ENCODE measurements around the gene DEFB115. TPM values are rescaled to one million over a fixed set of nuclear protein-coding genes. Genes with fewer than 3 reads are reported as not detected.
"Not testable (repeated sequence)": the region's sequence is repeated elsewhere in the genome, so short reads cannot be mapped to it uniquely, and the experiment has no call there.

DEFB115 gene
- total RNA-seq: not detected
- long read RNA-seq: 0 reads

GRCh38 chr20:31257364-31257763, at the start of gene DEFB115:
Gene DEFB115 (plus strand): TSS chr20:31257664. CDS start chr20:31257664, 0 bp downstream.
- intact Hi-C loops (cut with DNase I): no loop called here
- ATAC-seq (peak; percentile 10), DNase-seq (ENCODE audit: missing footprints) (no peak)

GRCh38 chr20:31236953-31237352, 20.5 kb upstream of the DEFB115 start:
- intact Hi-C loops (cut with DNase I): no loop called here
- DNase-seq (ENCODE audit: missing footprints): no peak
- no peak for ATAC-seq

- ATAC-seq (no peak), DNase-seq (ENCODE audit: missing footprints) (no peak)
- intact Hi-C loops (cut with DNase I): no loop called here
Measured at GRCh38 chr20:31237763-31238162, 19.7 kb upstream of the DEFB115 start.

GRCh38 chr20:31239139-31239538, 18.3 kb upstream of the DEFB115 start:
- DNase-seq (ENCODE audit: missing footprints): no peak
- ATAC-seq: no peak
- intact Hi-C loops (cut with DNase I): no loop called here

GRCh38 chr20:31256959-31257358, 505 bp upstream of the DEFB115 start:
- DNase-seq (ENCODE audit: missing footprints) (no peak), ATAC-seq (peak; percentile 31)
- intact Hi-C loops (cut with DNase I): no loop called here

GRCh38 chr20:31260326-31260932, 3.0 kb downstream of the DEFB115 start:
- DNase-seq (ENCODE audit: missing footprints) (no peak), ATAC-seq (no peak)
- intact Hi-C loops (cut with DNase I): no loop called here

GRCh38 chr20:31274441-31274840, 17.0 kb downstream of the DEFB115 start:
- ATAC-seq (no peak), DNase-seq (ENCODE audit: missing footprints) (peak; percentile 67)
- intact Hi-C loops (cut with DNase I): no loop called here

- DNase-seq (ENCODE audit: missing footprints) (no peak), ATAC-seq (no peak)
- intact Hi-C loops (cut with DNase I): no loop called here
Measured at GRCh38 chr20:31278178-31278577, 20.7 kb downstream of the DEFB115 start.

- intact Hi-C loops (cut with DNase I); ATAC-seq: not testable (repeated sequence)
Measured at GRCh38 chr20:31284964-31285363, 27.5 kb downstream of the DEFB115 start.

GRCh38 chr20:31308535-31309162, 51.2 kb downstream of the DEFB115 start, which contains the start of gene DEFB116:
Gene DEFB116 (minus strand): TSS chr20:31308585. CDS start chr20:31308585, 0 bp downstream.
- no peak for DNase-seq (ENCODE audit: missing footprints)

More at GRCh38 chr20:31284964-31285363, 27.5 kb downstream of the DEFB115 start:
- not testable (repeated sequence) for DNase-seq (ENCODE audit: missing footprints)

More at GRCh38 chr20:31308535-31309162, 51.2 kb downstream of the DEFB115 start, which contains the start of gene DEFB116:
- no peak for ATAC-seq
- intact Hi-C loops (cut with DNase I): no loop called here

Other genes with a start within 250 kb of the DEFB115 start
- not detected for gene DEFB116, start 50.9 kb downstream of the DEFB115 start, total RNA-seq
- not detected for gene DEFB118, start 110.9 kb downstream of the DEFB115 start, total RNA-seq
- gene DEFB119, start 132.9 kb downstream of the DEFB115 start, total RNA-seq: not detected
- gene DEFB121, start 148.6 kb downstream of the DEFB115 start, total RNA-seq: not detected
- gene DEFB123, start 183.0 kb downstream of the DEFB115 start, total RNA-seq: not detected
- gene DEFB124, start 217.5 kb downstream of the DEFB115 start, total RNA-seq: not detected
- gene REM1, start 217.6 kb downstream of the DEFB115 start, total RNA-seq: 2.4 TPM